Ishikawa (cell line): Measurements from ENCODE around the gene KIFC1.

Source experiments
- CEBPB ChIP-seq: IDR thresholded peaks from 2 replicates; pipeline ENCODE4 v1.6.1; 2012
- CREB1 ChIP-seq: IDR thresholded peaks from 2 replicates; pipeline ENCODE4 v1.6.1; 2012; ENCODE audit warnings: low read depth
- EGR1 ChIP-seq: IDR thresholded peaks from 2 replicates; pipeline ENCODE4 v1.6.1; 2012
- EP300 ChIP-seq: IDR thresholded peaks from 2 replicates; pipeline ENCODE4 v1.6.1; 2012; ENCODE audit warnings: borderline replicate concordance
- FOXM1 ChIP-seq: IDR thresholded peaks from 2 replicates; pipeline ENCODE4 v1.6.1; 2012; ENCODE audit warnings: low read depth, borderline replicate concordance
- NFIC ChIP-seq: IDR thresholded peaks from 2 replicates; pipeline ENCODE4 v1.6.1; 2012
- RAD21 ChIP-seq: IDR thresholded peaks from 2 replicates; pipeline ENCODE4 v1.6.1; 2012; ENCODE audit warnings: low read depth
- TAF1 ChIP-seq: IDR thresholded peaks from 2 replicates; pipeline ENCODE4 v1.6.1; 2012; ENCODE audit warnings: low read depth, mild to moderate bottlenecking
- TCF12 ChIP-seq: IDR thresholded peaks from 2 replicates; pipeline ENCODE4 v1.6.1; 2012; ENCODE audit warnings: low read depth
- TEAD4 ChIP-seq: IDR thresholded peaks from 2 replicates; pipeline ENCODE4 v1.6.1; 2012
- YY1 ChIP-seq: IDR thresholded peaks from 2 replicates; pipeline ENCODE4 v1.6.1; 2012; ENCODE audit warnings: low read depth
- ZBTB7A ChIP-seq: IDR thresholded peaks from 2 replicates; pipeline ENCODE4 v1.6.1; 2012; ENCODE audit warnings: low read depth
- TF ChIP-seq, protein P1 (sequence below): IDR thresholded peaks from 2 replicates; pipeline ENCODE4 v1.6.1; 2012
- TF ChIP-seq, protein P2 (sequence below): IDR thresholded peaks from 2 replicates; pipeline ENCODE4 v1.6.1; 2012
- TF ChIP-seq, protein P3 (sequence below): IDR thresholded peaks from 2 replicates; pipeline ENCODE4 v1.6.1; 2012; ENCODE audit warnings: low read depth, mild to moderate bottlenecking

The KIFC1 gene

DNA sequence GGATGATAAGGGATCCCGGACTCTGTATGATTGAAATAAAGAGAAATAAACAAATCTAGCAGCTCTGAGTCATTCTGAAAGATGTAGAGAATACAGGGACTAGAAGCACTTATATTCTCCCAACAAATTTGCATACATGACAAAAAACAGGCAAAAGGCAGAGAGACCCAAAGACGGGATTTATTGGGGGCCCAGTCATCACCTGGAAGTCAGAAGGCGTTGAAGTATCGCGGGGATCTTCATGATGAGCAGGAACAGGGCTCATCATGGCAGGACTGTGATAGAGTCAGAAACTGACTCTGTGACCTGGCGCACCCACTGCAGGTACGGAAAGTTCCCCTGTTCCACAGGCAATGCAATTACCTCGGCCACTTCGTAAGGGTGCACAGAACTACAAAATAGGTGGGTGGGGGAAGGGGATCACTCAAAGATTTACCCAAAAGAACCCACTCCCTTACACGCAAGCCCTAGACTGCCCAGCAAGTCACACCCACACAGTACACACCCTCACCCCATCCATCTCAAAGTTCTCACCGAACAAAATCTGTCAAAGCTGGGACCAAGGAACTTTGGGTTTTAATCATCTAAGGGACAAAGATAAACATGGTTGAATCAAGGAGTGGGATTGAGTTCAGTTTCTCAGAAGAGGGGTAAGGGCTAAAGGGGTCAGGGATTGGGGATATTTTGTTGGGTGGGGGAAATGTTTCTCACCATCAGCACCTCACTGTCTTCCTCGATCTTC, 24.9 kb downstream of the KIFC1 start:
- TF ChIP-seq CREB1 (no peak), EGR1 (no peak), RAD21 (no peak), NFIC (no peak), ZBTB7A (no peak), FOXM1 (no peak), TCF12 (no peak), EP300 (no peak), YY1 (no peak), TEAD4 (no peak), CEBPB (no peak), TAF1 (no peak)
- TF ChIP-seq, protein P1, sequence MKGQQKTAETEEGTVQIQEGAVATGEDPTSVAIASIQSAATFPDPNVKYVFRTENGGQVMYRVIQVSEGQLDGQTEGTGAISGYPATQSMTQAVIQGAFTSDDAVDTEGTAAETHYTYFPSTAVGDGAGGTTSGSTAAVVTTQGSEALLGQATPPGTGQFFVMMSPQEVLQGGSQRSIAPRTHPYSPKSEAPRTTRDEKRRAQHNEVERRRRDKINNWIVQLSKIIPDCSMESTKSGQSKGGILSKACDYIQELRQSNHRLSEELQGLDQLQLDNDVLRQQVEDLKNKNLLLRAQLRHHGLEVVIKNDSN: no peak
- TF ChIP-seq, protein P2, sequence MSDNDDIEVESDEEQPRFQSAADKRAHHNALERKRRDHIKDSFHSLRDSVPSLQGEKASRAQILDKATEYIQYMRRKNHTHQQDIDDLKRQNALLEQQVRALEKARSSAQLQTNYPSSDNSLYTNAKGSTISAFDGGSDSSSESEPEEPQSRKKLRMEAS: no peak
- TF ChIP-seq, protein P3, sequence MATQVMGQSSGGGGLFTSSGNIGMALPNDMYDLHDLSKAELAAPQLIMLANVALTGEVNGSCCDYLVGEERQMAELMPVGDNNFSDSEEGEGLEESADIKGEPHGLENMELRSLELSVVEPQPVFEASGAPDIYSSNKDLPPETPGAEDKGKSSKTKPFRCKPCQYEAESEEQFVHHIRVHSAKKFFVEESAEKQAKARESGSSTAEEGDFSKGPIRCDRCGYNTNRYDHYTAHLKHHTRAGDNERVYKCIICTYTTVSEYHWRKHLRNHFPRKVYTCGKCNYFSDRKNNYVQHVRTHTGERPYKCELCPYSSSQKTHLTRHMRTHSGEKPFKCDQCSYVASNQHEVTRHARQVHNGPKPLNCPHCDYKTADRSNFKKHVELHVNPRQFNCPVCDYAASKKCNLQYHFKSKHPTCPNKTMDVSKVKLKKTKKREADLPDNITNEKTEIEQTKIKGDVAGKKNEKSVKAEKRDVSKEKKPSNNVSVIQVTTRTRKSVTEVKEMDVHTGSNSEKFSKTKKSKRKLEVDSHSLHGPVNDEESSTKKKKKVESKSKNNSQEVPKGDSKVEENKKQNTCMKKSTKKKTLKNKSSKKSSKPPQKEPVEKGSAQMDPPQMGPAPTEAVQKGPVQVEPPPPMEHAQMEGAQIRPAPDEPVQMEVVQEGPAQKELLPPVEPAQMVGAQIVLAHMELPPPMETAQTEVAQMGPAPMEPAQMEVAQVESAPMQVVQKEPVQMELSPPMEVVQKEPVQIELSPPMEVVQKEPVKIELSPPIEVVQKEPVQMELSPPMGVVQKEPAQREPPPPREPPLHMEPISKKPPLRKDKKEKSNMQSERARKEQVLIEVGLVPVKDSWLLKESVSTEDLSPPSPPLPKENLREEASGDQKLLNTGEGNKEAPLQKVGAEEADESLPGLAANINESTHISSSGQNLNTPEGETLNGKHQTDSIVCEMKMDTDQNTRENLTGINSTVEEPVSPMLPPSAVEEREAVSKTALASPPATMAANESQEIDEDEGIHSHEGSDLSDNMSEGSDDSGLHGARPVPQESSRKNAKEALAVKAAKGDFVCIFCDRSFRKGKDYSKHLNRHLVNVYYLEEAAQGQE: no peak

DNA sequence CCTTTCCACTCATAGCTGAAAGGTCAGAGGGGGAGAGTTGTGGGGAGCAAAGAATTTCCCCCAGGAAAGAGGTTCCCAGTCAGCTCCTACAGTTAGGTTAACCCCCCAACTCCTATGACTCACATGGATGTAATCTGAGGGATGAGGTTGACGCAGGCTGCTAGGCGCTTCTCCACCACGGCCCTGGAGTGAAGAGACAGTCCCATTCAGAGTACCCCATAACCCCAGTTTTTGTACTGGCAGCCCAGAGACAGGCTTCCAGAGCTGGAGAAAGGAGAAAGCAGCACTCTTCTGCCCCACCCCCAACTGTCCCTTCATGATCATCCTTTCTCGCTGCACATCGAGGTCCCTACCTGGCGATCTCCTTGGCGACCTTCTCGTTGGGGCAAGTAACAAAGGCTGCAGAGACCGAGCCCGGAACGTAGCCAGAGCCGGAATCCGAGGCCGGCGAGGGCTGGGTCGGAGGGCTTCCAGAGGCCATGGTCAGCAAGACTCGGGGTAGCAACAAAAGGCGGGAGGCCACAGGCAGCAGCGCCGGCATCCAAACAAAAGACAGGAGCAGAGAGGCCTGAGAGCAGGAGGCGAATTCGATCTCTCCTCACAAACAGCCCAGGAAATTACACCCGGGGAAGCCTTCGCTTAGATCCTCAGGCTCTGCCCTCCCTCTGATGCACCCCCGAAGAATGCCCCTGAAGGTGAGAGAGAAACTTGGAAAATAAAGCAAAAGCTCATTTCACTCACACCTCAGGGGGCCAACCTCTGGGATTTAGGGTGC, 25.7 kb downstream of the KIFC1 start:
- TF ChIP-seq YY1: no peak
- TF ChIP-seq ZBTB7A: no peak
- TF ChIP-seq, protein P2: no peak
- TF ChIP-seq, protein P1: no peak
- no peak for TF ChIP-seq EP300
- TF ChIP-seq CEBPB: no peak
- TF ChIP-seq, protein P3: no peak

DNA sequence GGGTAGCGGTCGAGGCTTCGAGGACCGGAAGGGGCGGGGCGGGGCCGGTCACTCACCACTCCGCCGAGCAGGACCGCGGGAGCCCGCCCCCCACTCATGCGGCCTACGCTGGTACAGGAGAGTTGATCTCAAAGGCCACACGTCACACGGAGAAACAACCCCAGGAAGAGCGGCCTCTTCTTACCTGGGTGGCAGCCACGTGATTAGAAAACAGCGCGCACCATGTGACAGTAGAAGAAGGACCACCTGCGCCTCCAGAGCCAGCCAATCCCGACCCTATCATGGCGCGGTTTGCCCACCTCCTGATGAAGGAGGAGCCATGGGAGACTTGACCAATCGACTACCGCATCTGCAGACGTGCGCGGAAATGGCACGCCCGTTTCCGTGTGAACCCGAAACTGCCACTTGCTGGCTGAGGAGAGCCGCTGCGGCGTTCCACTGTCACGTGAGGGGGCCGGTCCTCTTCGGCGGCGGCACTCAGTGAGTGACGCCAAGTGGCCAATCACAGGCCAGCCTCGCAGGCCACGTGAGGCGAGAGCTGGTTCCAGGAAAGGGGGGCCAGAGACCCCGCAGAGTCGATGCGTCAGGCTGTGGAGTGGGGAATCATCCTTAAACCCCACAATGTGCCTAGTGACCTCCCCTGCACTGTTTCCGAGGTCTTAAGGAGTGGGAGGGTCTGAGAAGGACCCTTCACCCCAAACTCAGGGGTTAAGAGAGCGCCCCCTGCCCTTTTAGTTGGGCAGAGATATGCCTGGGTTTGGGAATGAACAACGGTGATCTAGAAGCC, 26.5 kb downstream of the KIFC1 start, which contains the start of gene CUTA:
CUTA (minus strand) TSS at position 205 of the 787 bp plus-strand sequence; CDS start at position 98, 107 bp downstream.
- peak; percentile 86; the same call in 1 of the 2 replicates for TF ChIP-seq ZBTB7A
- no peak for TF ChIP-seq TCF12
- TF ChIP-seq, protein P2: peak; percentile 97
- TF ChIP-seq, protein P3: no peak
- TF ChIP-seq FOXM1: no peak
- TF ChIP-seq YY1: peak; percentile 76
- no peak for TF ChIP-seq RAD21
- peak; percentile 35; the same call in 1 of the 2 replicates for TF ChIP-seq TAF1
- TF ChIP-seq EGR1: no peak
- TF ChIP-seq, protein P1: peak; percentile 98
- no peak; the same call in none of the 2 replicates for TF ChIP-seq CREB1
- TF ChIP-seq CEBPB: no peak
- peak; percentile 26; the same call in 1 of the 2 replicates for TF ChIP-seq TEAD4
- no peak for TF ChIP-seq EP300
- no peak for TF ChIP-seq NFIC
